Astrocyte of the cerebellum (primary cell): Measurements from ENCODE around the gene GSG1.
"Not testable (repeated sequence)": the region's sequence is repeated elsewhere in the genome, so short reads cannot be mapped to it uniquely, and the experiment has no call there.

ENCODE experiments used
- DNase-seq: peaks from one replicate; pipeline ENCODE4 v3.0.0-alpha.2; 2011; ENCODE audit warnings: low read depth
- H3K4me3 ChIP-seq: 2 replicates; pipeline ENCODE4 v1.5.1; 2011; ENCODE audit warnings: mild to moderate bottlenecking, low read depth, low read length, moderate library complexity
- in situ Hi-C: cut with HindIII; loops from 2 replicates; pipeline ENCODE4 v1.10.0; 2017; ENCODE audit warnings: low sequenced_read_pairs
- TF ChIP-seq, protein P1 (sequence below): IDR thresholded peaks from 2 replicates; pipeline ENCODE4 v1.5.1; 2012; ENCODE audit warnings: low read length, low read depth, moderate library complexity, mild to moderate bottlenecking; ENCODE audit errors: missing control alignments

GSG1 gene

DNA sequence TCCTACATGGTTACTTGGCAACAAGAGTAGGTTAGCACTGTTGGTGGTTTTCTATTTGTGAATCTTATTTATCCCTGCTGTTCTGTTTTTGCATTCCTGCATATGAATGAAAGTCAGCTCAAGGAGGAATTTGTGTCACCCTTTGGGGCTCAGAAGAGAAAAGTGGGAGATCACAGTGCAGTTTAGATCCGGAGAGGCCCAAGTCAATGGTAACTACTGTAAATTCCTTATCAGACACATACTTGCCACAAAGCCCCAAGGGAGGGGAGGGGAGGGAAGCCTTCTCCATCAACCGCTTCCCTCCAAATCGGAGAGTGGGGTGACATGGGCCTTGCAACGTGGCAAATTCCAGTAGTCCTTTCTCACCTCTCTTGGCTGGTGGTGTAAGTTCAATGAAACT is 15.0 kb downstream of the GSG1 start:
- TF ChIP-seq, protein P1, sequence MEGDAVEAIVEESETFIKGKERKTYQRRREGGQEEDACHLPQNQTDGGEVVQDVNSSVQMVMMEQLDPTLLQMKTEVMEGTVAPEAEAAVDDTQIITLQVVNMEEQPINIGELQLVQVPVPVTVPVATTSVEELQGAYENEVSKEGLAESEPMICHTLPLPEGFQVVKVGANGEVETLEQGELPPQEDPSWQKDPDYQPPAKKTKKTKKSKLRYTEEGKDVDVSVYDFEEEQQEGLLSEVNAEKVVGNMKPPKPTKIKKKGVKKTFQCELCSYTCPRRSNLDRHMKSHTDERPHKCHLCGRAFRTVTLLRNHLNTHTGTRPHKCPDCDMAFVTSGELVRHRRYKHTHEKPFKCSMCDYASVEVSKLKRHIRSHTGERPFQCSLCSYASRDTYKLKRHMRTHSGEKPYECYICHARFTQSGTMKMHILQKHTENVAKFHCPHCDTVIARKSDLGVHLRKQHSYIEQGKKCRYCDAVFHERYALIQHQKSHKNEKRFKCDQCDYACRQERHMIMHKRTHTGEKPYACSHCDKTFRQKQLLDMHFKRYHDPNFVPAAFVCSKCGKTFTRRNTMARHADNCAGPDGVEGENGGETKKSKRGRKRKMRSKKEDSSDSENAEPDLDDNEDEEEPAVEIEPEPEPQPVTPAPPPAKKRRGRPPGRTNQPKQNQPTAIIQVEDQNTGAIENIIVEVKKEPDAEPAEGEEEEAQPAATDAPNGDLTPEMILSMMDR: no peak
- H3K4me3 ChIP-seq: no peak overlapping the region
- in situ Hi-C loops: no loop called here
- no peak for DNase-seq

DNA sequence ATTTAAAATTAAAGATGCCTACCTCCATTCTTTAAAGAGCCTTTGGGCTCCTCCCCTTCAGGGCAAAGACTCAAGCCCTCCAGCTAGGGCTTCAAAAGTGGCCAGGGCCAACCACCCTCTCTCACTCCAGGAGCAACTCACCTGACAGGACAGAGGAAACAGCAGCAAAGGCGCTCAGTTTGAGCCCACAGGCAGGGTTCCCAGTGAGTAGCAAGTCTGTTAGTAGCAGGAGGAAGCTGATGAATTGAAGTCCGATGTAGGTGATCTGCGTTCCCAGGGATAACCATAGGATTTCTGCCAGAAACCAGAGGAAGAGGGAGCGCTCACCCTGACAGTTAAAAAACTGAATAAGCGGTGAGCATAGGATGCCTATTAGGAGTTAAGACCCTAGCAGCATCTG is 15.7 kb downstream of the GSG1 start:
- no peak for DNase-seq
- TF ChIP-seq, protein P1: no peak
- in situ Hi-C loops: no loop called here
- no peak overlapping the region for H3K4me3 ChIP-seq

GRCh38 chr12:13085968-13086686 is 17.3 kb downstream of the GSG1 start:
- in situ Hi-C loops: no loop called here
- TF ChIP-seq, protein P1: no peak
- H3K4me3 ChIP-seq: no peak overlapping the region
- no peak for DNase-seq

DNA sequence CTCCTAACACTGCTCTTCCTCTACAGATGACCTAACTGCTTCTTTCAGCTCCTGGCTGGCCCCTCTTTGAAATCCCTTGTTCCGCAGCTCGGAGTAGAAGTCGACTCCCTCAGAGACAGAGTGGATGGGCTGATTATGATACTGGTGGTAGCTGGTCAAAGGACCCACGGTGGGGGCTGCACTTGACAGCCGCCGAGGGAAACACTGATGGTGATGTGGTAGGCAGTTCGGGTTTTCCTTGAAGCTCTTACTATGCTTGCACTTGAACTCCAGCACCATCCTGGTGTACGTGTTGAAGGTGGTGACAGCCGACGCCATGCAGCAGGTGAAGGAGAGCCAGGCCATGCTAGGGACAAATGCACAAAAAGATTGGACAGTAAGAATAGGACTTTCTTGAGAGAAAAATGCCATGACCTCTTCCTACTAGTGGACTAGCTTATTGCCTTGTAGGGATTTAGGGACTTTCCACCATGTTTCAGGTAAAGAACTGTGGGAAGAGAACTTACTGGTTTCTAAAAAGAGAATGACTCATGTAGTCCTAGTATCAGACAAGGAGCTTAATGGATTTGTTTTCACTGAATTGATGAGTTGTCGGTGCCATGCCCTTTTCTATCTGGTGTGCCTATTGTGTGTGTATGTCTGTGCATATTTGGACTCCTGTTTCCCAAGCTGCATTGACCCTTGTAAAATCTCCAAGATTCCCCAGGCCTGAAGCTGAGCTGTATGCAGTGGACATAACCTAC is 18.4 kb downstream of the GSG1 start:
- in situ Hi-C loops: no loop called here
- H3K4me3 ChIP-seq: no peak overlapping the region
- no peak for DNase-seq
- TF ChIP-seq, protein P1: no peak

DNA sequence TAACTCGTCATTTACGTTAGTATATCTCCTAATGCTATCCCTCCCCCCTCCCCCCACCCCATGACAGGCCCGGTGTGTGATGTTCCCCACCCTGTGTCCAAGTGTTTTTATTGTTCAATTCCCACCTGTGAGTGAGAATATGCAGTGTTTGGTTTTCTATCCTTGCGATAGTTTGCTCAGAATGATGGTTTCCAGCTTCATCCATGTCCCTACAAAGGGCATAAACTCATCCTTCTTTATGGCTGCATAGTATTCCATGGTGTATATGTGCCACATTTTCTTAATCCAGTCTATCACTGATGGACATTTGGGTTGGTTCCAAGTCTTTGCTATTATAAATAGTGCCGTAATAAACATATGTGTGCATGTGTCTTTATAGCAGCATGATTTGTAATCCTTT is 19.8 kb downstream of the GSG1 start:
- in situ Hi-C loops, H3K4me3 ChIP-seq, DNase-seq: not testable (repeated sequence)

DNA sequence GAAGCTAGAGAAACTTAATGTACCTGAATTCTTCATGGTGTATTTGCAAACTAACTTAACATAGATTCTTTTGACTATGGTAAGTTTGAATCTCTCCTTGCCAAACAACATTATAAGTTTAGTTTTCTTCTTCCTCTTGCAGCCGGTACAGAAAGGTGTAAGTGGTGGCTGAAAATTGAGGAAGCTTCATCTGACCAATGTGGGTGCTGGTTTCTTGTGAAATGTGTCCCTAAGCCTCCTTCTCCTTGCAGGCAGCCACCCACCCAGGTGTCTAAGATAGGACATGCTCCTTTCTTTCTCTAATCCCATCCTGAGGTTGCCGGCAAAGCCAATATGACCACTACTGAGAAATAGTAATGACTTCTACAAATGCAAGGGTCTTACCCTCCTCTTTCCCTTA is 20.6 kb downstream of the GSG1 start:
- no peak overlapping the region for H3K4me3 ChIP-seq
- in situ Hi-C loops: no loop called here
- DNase-seq: no peak
- TF ChIP-seq, protein P1: no peak

DNA sequence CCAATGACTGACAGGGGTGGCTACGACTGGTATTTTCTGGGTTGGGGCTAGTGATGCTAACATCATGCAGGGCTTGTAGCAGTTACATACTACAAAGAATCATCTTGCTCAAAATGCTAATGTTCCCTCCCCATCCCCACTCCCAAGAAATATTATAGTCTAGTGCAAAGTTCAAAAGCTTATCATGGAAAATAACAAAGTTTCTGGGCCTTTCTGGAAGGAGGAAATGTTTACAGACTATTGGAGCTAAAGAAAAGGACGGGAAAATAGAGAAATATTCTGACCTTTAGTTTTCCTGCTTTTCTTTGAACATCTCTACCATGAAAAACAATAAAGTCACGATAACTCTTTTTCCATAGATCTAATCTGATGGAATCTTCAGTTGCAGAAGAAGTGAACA is 23.2 kb downstream of the GSG1 start:
- TF ChIP-seq, protein P1: no peak
- in situ Hi-C loops: no loop called here
- no peak overlapping the region for H3K4me3 ChIP-seq
- no peak for DNase-seq
